HG03045 (cell line): ENCODE results near the gene CLEC3B.

Source experiments
- ATAC-seq: cut with Tn5 transposase; IDR thresholded peaks from one replicate; pipeline ENCODE4 v1.9.1; 2021; ENCODE audit warnings: mild to moderate bottlenecking, moderate library complexity; ENCODE audit not compliant: unreplicated experiment

CLEC3B gene

GRCh38 chr3:45003406-45003805 is 22.7 kb upstream of the CLEC3B start:
- ATAC-seq = no peak

GRCh38 chr3:45003859-45004258 is 22.2 kb upstream of the CLEC3B start:
- no peak for ATAC-seq

- ATAC-seq = no peak
Measured at GRCh38 chr3:45007091-45007490, 19.0 kb upstream of the CLEC3B start.

GRCh38 chr3:45008117-45008516 is 18.0 kb upstream of the CLEC3B start:
- no peak for ATAC-seq

- ATAC-seq = no peak
Measured at GRCh38 chr3:45009868-45010267, 16.2 kb upstream of the CLEC3B start.

- ATAC-seq = no peak
Measured at GRCh38 chr3:45010811-45011333, 15.2 kb upstream of the CLEC3B start.

GRCh38 chr3:45011756-45012508 is 14.2 kb upstream of the CLEC3B start:
- ATAC-seq = no peak

GRCh38 chr3:45012577-45012976 is 13.5 kb upstream of the CLEC3B start:
- no peak for ATAC-seq

- no peak for ATAC-seq
Measured at GRCh38 chr3:45016916-45017315, 9.2 kb upstream of the CLEC3B start.

- ATAC-seq = no peak
Measured at GRCh38 chr3:45017821-45018220, 8.3 kb upstream of the CLEC3B start.

- ATAC-seq = no peak
Measured at GRCh38 chr3:45020534-45020933, 5.6 kb upstream of the CLEC3B start.

GRCh38 chr3:45021524-45022297 is 4.4 kb upstream of the CLEC3B start:
- ATAC-seq = no peak

- ATAC-seq = no peak
Measured at GRCh38 chr3:45023675-45024074, 2.4 kb upstream of the CLEC3B start.

- no peak for ATAC-seq
Measured at GRCh38 chr3:45024542-45025255, 1.4 kb upstream of the CLEC3B start.

GRCh38 chr3:45026957-45027356 is 854 bp downstream of the CLEC3B start:
- no peak for ATAC-seq

- no peak for ATAC-seq
Measured at GRCh38 chr3:45027441-45027840, 1.3 kb downstream of the CLEC3B start.

GRCh38 chr3:45029216-45029615 is 3.1 kb downstream of the CLEC3B start:
- no peak for ATAC-seq

GRCh38 chr3:45029661-45030060 is 3.6 kb downstream of the CLEC3B start:
- no peak for ATAC-seq

- no peak for ATAC-seq
Measured at GRCh38 chr3:45031531-45031930, 5.4 kb downstream of the CLEC3B start.

- ATAC-seq = no peak
Measured at GRCh38 chr3:45032113-45032512, 6.0 kb downstream of the CLEC3B start.

GRCh38 chr3:45033791-45034190 is 7.7 kb downstream of the CLEC3B start:
- no peak for ATAC-seq
